LoVo (cell line): Measurements from ENCODE around the gene SSTR5.

Source experiments
- DNase-seq: peaks from one replicate; pipeline ENCODE4 v3.0.0-alpha.2; 2016; ENCODE audit warnings: low spot score

The SSTR5 gene

DNA sequence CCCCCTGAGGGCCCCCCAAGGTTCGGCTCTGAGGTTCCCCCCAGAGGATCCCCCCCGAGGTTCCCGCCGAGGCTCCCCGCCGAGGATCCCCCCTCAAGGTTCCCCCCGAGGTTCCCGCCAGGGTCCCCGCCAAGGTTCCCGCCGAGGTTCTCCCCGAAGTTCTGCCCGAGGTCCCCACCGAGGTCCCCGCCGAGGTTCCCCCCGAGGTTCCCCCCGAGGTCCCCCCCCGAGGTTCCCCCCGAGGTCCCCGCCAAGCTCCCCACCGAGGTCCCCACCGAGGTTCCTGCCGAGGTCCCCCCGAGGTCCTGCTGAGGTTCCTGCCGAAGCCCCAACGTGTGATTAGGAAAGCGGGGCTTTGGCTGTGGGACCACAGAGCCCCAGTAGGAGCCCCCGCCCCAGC lies 32.2 kb upstream of the SSTR5 start:
- DNase-seq = no peak

DNA sequence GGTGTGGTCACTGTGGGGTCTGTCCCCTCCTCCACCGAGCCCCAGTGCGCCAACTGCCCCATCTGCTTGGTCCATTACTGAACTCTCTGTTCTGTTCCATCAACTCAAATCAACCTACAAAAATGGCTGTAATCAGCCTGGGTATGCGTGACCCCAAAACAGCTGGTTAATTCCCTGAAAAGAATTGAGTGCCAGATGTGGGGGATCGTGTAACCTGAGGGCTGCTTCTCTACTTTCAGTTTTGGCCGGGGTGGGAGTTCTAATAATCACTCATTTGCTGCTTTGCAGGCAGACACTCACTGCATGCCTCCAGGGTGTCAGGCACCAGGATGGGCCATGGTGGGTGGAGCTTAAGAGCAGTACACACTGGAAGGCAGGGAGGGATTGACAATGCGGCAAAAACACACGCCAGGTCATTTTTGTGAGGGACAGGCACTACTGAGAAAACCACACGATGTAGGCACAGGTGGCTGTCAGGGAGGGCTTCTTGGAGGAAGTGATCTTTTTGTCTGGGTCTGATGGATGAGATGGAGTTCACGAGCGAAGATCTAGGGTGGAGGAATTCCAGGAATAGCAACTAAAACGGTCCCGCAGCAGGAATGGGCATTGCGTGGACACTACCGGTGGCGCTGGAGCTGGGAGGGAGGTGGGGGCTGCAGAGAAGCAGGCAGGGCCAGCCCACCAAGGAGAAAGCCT lies 30.4 kb upstream of the SSTR5 start:
- no peak for DNase-seq

- DNase-seq = no peak
Observed at GRCh38 chr16:1042866-1043265, 29.7 kb upstream of the SSTR5 start.

GRCh38 chr16:1043881-1044451 lies 28.6 kb upstream of the SSTR5 start:
- no peak for DNase-seq

DNA sequence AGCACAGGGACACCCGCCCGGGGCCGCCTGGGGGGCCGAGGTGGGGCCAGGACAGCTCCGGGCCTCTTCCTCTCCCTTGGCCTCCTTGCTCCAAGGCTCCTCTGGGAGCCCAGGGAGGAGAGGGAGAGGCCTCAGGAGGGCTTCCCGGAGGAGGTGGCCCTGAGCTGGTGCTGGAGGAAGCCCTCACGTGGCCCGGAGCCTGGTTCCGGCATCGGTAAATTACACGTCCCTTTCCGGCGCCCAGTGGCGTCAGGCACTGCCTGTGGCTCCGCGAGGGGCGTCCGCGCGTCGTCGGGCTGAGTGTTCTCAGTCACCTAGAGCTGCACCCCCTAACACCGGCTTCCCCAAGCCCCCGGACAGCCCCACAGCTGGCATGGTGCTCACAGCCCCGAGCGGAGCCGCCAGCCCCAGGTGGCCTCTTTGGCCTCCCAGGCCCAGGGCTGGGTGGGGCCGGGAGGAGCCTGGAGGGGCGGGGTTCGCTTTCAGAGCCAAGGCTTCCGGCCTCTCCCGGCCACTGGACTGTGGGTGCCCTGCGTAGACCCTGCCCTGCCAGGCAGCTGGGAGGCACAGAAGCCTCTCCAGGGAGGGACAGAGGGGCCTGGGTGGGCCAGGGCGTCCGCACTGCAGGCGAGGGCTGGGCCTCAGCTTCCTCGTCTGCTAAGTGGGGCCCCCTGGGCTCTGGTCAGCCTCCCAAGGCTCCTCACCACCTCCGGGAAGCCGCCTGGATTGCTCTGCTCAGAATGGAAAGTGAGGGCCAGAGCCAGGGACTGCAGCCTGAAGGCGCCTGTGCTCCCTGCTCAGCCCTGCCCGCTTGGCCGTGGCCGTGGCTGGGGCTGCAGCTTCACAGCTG lies 27.9 kb upstream of the SSTR5 start:
- no peak for DNase-seq

GRCh38 chr16:1045310-1045992 lies 27.1 kb upstream of the SSTR5 start:
- no peak for DNase-seq

GRCh38 chr16:1045993-1046911 lies 26.3 kb upstream of the SSTR5 start:
- no peak for DNase-seq

- DNase-seq = no peak
Observed at GRCh38 chr16:1047123-1047522, 25.4 kb upstream of the SSTR5 start.

DNA sequence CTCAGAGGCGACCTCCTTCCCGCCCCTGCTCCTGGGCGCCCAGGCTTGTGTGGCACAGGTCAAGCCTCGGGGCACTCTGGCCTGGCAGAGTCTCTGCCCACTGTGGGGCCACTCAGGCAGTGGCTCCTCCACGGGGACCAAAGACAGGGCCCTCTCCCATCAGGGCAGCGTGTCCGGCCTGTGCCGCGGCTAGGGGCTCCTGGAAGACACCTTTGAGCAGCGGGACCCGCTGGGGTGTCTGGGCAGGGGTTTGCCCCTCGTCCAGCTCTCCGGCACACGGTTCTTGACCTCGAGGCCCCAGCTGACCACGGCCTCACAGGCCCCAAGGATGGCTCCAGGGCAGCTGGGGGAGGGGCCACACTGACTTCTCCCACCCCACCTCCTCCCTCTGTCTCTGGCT lies 24.7 kb upstream of the SSTR5 start:
- DNase-seq = no peak

- DNase-seq = no peak
Observed at GRCh38 chr16:1048442-1049112, 24.0 kb upstream of the SSTR5 start.

DNA sequence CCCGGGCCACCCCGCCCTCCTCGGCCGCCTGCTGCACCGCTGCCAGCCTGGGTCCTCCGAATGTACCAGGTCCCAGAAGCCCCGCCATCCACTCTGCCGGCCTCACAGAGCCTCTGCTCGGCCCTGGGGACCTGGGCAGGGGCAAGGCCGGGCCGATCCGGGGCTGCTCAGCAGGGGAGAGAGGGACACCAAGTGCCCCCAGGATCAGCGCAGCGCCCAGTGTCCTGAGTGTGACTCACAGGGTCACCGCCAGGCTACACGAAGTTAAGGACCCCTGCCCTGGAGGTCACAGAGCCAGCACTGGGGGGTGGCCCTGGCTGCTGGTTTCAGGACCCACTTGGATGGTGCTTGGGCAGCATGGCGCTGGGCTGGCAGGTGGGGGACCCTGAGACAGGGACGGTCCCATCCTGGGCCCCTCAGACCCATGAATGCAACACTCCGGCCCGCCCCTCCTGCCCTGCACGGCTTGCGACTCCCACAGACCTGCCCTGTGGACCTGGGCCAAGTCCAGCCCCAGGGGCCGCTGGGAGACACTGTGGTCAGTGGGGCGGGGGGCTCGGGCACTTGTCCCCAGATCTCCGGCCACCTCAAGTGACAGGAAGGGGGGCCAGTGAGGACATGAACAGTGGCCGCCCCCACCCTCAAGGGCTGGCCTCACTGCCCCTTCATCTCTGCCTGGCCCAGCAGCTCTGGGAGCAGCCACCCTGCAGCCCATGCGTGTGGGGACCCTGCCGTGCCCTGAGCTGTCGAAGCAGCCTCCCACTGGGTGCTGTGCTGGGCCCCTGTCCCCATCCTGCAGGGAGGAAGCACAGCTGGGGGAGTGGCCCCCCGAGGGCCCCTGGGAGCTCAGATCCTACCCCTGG lies 23.2 kb upstream of the SSTR5 start:
- no peak for DNase-seq

- no peak for DNase-seq
Observed at GRCh38 chr16:1049976-1050247, 22.6 kb upstream of the SSTR5 start.

DNA sequence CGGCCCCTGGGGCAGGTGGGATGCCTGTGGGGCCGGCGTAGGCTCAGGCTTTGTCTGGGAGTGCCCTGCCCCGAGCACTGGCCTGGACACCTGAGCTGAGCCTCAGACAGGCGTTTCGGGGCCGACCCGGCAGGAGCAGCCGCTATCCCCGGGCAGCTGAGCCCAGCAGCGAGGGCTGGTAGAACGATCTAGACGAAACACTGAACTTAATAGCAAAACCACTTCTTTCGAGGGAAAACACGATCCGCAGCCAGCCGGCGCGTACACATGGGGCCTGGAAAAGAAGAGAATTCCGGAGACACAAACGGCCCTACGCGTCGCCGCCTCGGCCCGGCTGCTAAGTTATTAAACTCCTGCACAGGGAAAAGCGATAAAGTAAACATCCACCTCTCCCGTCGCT lies 22.0 kb upstream of the SSTR5 start:
- no peak for DNase-seq

DNA sequence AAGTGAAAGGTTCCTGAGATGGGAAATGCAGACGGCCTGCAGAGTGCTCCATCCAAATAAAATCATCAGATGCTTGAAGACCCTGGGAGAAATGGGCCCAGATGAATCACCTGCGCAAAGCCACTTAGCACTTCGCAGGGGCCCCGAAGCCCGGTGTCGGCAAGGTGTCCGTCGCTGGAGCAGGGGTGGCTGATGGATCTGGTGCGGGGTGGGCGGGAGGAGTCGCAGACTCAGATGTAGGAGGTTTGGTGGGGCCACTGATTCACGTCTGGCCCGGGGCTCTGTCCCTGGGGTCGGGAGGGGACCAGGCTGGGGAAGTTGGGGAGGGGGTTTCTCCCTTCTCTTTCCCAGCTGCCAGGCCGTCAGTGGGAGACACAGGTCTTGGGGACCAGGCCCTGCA lies 21.6 kb upstream of the SSTR5 start:
- no peak for DNase-seq

- DNase-seq = no peak
Observed at GRCh38 chr16:1051446-1051845, 21.1 kb upstream of the SSTR5 start.

DNA sequence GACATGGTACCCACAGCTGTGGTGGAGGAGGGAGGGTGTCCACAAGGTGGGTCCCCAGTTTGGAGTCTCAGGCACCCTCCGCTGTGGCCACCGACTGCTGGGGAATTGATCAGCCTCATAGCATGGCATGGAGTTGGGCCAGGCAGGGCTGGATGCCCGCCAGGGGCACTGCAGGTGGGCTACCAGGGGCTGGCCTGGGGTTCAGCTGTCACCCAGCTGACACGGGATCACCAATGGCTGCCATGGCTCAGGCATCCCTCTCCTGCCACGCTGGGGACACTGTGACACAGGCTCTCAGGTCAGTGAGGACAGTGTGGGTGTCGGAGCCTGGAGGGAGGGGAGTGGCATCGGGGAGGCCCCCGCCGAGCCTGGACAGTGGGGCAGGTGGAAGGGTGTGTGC lies 19.8 kb upstream of the SSTR5 start:
- DNase-seq = no peak

DNA sequence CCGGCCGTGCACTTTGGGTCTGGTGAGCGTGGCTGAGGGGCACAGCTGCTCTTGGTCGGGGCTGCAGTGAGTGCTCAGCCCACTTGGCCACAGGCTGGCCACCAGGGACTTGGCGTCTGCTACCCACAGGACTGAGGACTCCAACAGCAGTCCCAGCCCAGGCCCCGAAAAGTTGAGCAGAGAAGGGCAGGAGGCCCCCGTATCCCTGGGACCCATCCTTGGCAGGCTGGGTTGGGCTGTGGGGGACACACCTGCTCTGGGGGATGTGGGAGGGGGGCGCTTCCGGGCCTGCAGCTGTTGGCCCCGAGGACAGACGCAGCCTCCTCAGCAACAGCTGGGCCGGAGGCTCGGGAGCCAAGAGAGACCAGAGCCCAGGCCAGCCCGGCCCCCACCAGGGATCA lies 19.4 kb upstream of the SSTR5 start:
- no peak for DNase-seq

DNA sequence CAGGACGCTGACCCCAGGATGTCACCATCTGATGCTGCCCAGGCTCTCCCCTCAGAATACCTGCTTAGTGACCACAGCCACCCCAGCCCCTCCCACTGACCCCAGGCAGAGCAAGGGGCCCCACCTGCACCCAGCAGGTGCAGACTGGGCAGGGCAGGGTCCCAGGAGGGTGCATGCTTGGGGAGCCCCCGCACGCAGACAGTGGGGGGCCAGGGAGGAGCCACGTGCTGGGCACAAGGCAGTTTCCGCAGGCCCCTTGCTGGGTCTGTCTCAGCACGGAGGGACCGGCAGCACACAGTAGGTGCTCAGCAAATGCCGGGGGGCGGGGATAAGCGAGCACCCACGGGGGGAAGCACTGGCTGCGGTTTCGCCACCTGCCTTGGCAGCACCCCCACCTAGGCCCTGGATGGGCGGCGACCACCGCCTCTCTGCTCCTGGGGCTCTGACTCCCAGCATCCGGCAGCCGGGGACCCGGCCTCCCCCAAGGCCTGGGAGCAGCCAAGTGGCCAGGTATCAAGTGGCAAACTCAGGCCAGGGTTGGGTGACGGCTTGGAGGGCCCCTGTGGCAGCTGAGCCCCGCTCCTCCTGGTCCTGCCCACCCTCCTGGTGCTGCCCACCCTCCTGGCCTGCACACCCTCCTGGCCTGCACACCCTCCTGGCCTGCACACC lies 18.7 kb upstream of the SSTR5 start:
- no peak for DNase-seq

- no peak for DNase-seq
Observed at GRCh38 chr16:1054660-1055556, 17.6 kb upstream of the SSTR5 start.
